Endothelial cell of umbilical vein (primary cell): ENCODE results near the gene KLHL18. TPM values are rescaled to one million over a fixed set of nuclear protein-coding genes. Genes with fewer than 3 reads are reported as not detected.
"Not testable (repeated sequence)": the region's sequence is repeated elsewhere in the genome, so short reads cannot be mapped to it uniquely, and the experiment has no call there.

Source experiments
- BruUV-seq: library from RNA; stranded (reverse); fragments of 400-500 nt; replicated peaks from 2 replicates; lab custom pipeline; 2021; lab: Mats Ljungman, UMichigan
- CTCF ChIA-PET: fragments of 300-600, 350-600 bp; sonication (Branson Sonifier 250); formaldehyde crosslinking; loops from one replicate; lab custom pipeline; 2021; ENCODE audit warnings: antibody characterized with exemption, inconsistent platforms; lab: Charles Lee
- POLR2A ChIA-PET: fragments of 300-600, 350-600 bp; sonication (Branson Sonifier 250); formaldehyde crosslinking; loops from one replicate; lab custom pipeline; 2021; ENCODE audit warnings: antibody characterized with exemption, inconsistent platforms; lab: Charles Lee
- DNase-seq: peaks from one replicate; pipeline ENCODE4 v3.0.0-alpha.2; 2011; ENCODE audit warnings: low read depth, low spot score
- FAIRE-seq: peaks from 2 replicates; lab custom pipeline; 2011; peaks lifted over from hg19 to GRCh38; lab: Jason Lieb, UNC
- H2AFZ ChIP-seq: 2 replicates; pipeline ENCODE4 v1.6.0; 2012; ENCODE audit warnings: low read depth, low read length, control low read depth, inconsistent platforms
- H3K27ac ChIP-seq: 2 replicates; pipeline ENCODE4 v1.5.1; 2011; ENCODE audit warnings: low read depth, mild to moderate bottlenecking, control low read depth, low read length, moderate library complexity; ENCODE audit not compliant: insufficient read depth
- H3K27me3 ChIP-seq, 2 experiments: 2 replicates each; pipeline versions ENCODE4 v1.6.0 to v1.6.1; 2011; ENCODE audit warnings: low read length in 2 of 2, mixed read lengths in 1 of 2; ENCODE audit not compliant: control insufficient read depth in 2 of 2, insufficient read depth in 2 of 2
- H3K36me3 ChIP-seq, 2 experiments: 2 replicates in 1 of 2; 3 replicates in 1 of 2; pipeline ENCODE4 v1.5.1; 2011; ENCODE audit warnings: low read length in 2 of 2, mild to moderate bottlenecking in 1 of 2, moderate library complexity in 1 of 2; ENCODE audit not compliant: control insufficient read depth in 2 of 2, insufficient read depth in 2 of 2; ENCODE audit errors: extremely low read depth in 1 of 2
- H3K4me1 ChIP-seq: 3 replicates; pipeline ENCODE4 v1.5.1; 2011; ENCODE audit warnings: mild to moderate bottlenecking, low read length; ENCODE audit not compliant: control insufficient read depth, insufficient read depth; ENCODE audit errors: extremely low read depth
- H3K4me2 ChIP-seq: 2 replicates; pipeline ENCODE4 v1.6.1; 2011; ENCODE audit warnings: low read length, control low read depth, mixed read lengths; ENCODE audit not compliant: insufficient read depth
- H3K4me3 ChIP-seq, 3 experiments: fragments of 200-600 bp in 1 of 3; sonication (generic), shearing (Covaris generic) in 1 of 3; replicated peaks in 1 of 3; 2 replicates each; pipeline ENCODE4 v1.5.1; 2011 to 2016; ENCODE audit warnings: control low read depth in 3 of 3, low read length in 3 of 3, mild to moderate bottlenecking in 2 of 3, inconsistent platforms in 1 of 3, low read depth in 1 of 3, moderate library complexity in 1 of 3; ENCODE audit not compliant: insufficient read depth in 1 of 3
- H3K79me2 ChIP-seq: 2 replicates; pipeline ENCODE4 v1.6.0; 2012; ENCODE audit warnings: low read length, inconsistent platforms; ENCODE audit not compliant: control insufficient read depth, insufficient read depth
- H3K9ac ChIP-seq: replicated peaks from 2 replicates; pipeline ENCODE3; 2011; ENCODE audit warnings: low read length, control low read depth; ENCODE audit not compliant: insufficient read depth; ENCODE audit errors: extremely low read depth
- H3K9me1 ChIP-seq: replicated peaks from 3 replicates; pipeline ENCODE4 v1.6.0; 2011; ENCODE audit warnings: mild to moderate bottlenecking, low read length; ENCODE audit not compliant: control insufficient read depth, insufficient read depth; ENCODE audit errors: extremely low read depth
- H3K9me3 ChIP-seq: replicated peaks from 2 replicates; pipeline ENCODE4 v1.5.1; 2012; ENCODE audit warnings: low read length, inconsistent platforms; ENCODE audit not compliant: control insufficient read depth, insufficient read depth
- H4K20me1 ChIP-seq: replicated peaks from 2 replicates; pipeline ENCODE3; 2011; ENCODE audit warnings: mild to moderate bottlenecking, low read length; ENCODE audit not compliant: control insufficient read depth, insufficient read depth; ENCODE audit errors: extremely low read depth
- EZH2 ChIP-seq: IDR thresholded peaks from 2 replicates; pipeline ENCODE4 v1.6.1; 2012; ENCODE audit warnings: borderline replicate concordance, low read depth, mild to moderate bottlenecking, moderate library complexity, low read length, inconsistent platforms; ENCODE audit not compliant: severe bottlenecking
- FOS ChIP-seq: IDR thresholded peaks from 2 replicates; pipeline ENCODE4 v1.6.1; 2011; ENCODE audit warnings: mild to moderate bottlenecking, low read length, moderate library complexity, borderline replicate concordance; ENCODE audit not compliant: insufficient read depth
- GATA2 ChIP-seq: IDR thresholded peaks from 2 replicates; pipeline ENCODE4 v1.7.0; 2011; ENCODE audit warnings: low read depth, mild to moderate bottlenecking, moderate library complexity, mixed read lengths, low read length; ENCODE audit not compliant: insufficient read length, insufficient read depth
- JUN ChIP-seq: IDR thresholded peaks from 2 replicates; pipeline ENCODE4 v1.6.1; 2011; ENCODE audit warnings: borderline replicate concordance, low read depth; ENCODE audit not compliant: insufficient read length, insufficient read depth
- MAX ChIP-seq: IDR thresholded peaks from 2 replicates; pipeline ENCODE4 v1.6.1; 2011; ENCODE audit not compliant: insufficient read depth, insufficient read length
- MYC ChIP-seq: IDR thresholded peaks from one replicate; pipeline ENCODE4 v1.6.1; 2011; ENCODE audit warnings: mild to moderate bottlenecking, low read depth, low read length
- POLR2A ChIP-seq: IDR thresholded peaks from 2 replicates; pipeline ENCODE4 v1.6.1; 2012; ENCODE audit warnings: low read depth, mild to moderate bottlenecking, control low read depth, low read length
- POLR2AphosphoS5 ChIP-seq: IDR thresholded peaks from 2 replicates; pipeline ENCODE4 v1.6.1; 2012; ENCODE audit warnings: low read depth, mild to moderate bottlenecking, control low read depth, low read length, moderate library complexity; ENCODE audit not compliant: insufficient read depth
- dilution Hi-C: fragments of 300-500 bp; cut with MboI; formaldehyde crosslinking; loops from one replicate; pipeline ENCODE4 v1.15.0; 2019; ENCODE audit warnings: low sequenced_read_pairs; ENCODE audit not compliant: extremely low pct_ligation_motif_present
- intact Hi-C: fragments of 100-400 bp; cut with micrococcal nuclease; formaldehyde crosslinking; loops from one replicate; pipeline ENCODE4 v1.10.0; 2022
- polyA plus RNA-seq, 4 experiments: library from polyadenylated mRNA; depleted of rRNA in 3 of 4; stranded (reverse) in 3 of 4; unstranded in 1 of 4; fragments of >200 nt; gene quantifications; 2 replicates each; pipeline versions ENCODE4 v1.2.1 to v1.2.3, GENCODE V29; 2011 to 2012; ENCODE audit warnings: missing spikeins in 1 of 4
- total RNA-seq: library from RNA; stranded (reverse); gene quantifications from 2 replicates; pipeline ENCODE4 v1.2.3, GENCODE V29; 2021
- TF ChIP-seq, protein P1 (sequence below), 2 donors: IDR thresholded peaks; 1 replicate in 1 of 2; 2 replicates in 1 of 2; pipeline ENCODE4 v1.5.1; 2011; ENCODE audit warnings: low read length in 2 of 2, mild to moderate bottlenecking in 2 of 2, moderate library complexity in 2 of 2, control low read depth in 1 of 2, inconsistent platforms in 1 of 2, low read depth in 1 of 2; ENCODE audit not compliant: insufficient read depth in 1 of 2; ENCODE audit errors: extremely low read depth in 1 of 2

Gene KLHL18
- total and polyA plus RNA-seq, 2 donors (not counting 3 experiments of a cell fraction or from before 2014, with no cell fraction given) = 43.4 to 58.1 TPM

- dilution Hi-C loops = no loop called here
Observed at GRCh38 chr3:47306022-47306421, 23.3 kb downstream of the KLHL18 start.

DNA sequence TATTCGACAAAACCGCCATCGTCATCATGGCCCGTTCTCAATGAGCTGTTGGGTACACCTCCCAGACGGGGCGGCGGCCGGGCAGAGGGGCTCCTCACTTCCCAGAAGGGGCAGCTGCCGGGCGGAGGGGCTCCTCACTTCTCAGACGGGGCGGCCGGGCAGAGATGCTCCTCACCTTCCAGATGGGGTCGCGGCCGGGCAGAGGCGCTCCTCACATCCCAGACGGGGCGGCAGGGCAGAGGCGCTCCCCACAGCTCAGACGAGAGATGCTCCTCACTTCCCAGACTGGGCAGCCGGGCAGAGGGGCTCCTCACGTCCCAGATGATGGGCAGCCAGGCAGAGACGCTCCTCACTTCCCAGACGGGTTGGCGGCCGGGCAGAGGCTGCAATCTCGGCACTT, 26.5 kb downstream of the KLHL18 start:
- H3K4me3 ChIP-seq, dilution Hi-C loops, H3K9me3 ChIP-seq, CTCF ChIA-PET, H4K20me1 ChIP-seq, H3K4me1 ChIP-seq, H3K27ac ChIP-seq, DNase-seq, H3K4me2 ChIP-seq, intact Hi-C loops, H3K9me1 ChIP-seq, FAIRE-seq, H2AFZ ChIP-seq, POLR2A ChIA-PET, H3K9ac ChIP-seq, H3K27me3 ChIP-seq, BruUV-seq, H3K36me3 ChIP-seq: not testable (repeated sequence)
- peaks cover 20% of the 10 kb centered on the region for H3K79me2 ChIP-seq

More at GRCh38 chr3:47306022-47306421, 23.3 kb downstream of the KLHL18 start:
- no peak overlapping the region for H3K4me3 ChIP-seq
- H3K79me2 ChIP-seq = peaks cover 24% of the 10 kb centered on the region
- FAIRE-seq (no peak), DNase-seq (no peak)
- H3K9ac ChIP-seq = no peak overlapping the region
- POLR2A ChIA-PET = no interaction called here
- no peak overlapping the region for H3K4me2 ChIP-seq
- H3K9me3 ChIP-seq = no peaks in the 10 kb centered on the region
- BruUV-seq = no TSS peak
- H4K20me1 ChIP-seq = no peaks in the 10 kb centered on the region
- H3K27ac ChIP-seq = no peak overlapping the region
- H3K36me3 ChIP-seq = peaks cover 0 to 4% of the 10 kb centered on the region in 2 experiments
- no peaks in the 10 kb centered on the region for H3K27me3 ChIP-seq
- no peak for TF ChIP-seq POLR2A
- TF ChIP-seq, protein P1, sequence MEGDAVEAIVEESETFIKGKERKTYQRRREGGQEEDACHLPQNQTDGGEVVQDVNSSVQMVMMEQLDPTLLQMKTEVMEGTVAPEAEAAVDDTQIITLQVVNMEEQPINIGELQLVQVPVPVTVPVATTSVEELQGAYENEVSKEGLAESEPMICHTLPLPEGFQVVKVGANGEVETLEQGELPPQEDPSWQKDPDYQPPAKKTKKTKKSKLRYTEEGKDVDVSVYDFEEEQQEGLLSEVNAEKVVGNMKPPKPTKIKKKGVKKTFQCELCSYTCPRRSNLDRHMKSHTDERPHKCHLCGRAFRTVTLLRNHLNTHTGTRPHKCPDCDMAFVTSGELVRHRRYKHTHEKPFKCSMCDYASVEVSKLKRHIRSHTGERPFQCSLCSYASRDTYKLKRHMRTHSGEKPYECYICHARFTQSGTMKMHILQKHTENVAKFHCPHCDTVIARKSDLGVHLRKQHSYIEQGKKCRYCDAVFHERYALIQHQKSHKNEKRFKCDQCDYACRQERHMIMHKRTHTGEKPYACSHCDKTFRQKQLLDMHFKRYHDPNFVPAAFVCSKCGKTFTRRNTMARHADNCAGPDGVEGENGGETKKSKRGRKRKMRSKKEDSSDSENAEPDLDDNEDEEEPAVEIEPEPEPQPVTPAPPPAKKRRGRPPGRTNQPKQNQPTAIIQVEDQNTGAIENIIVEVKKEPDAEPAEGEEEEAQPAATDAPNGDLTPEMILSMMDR (IDR thresholded peaks at IDR 0.05; ENCODE audit: extremely low read depth in 1 of 2, insufficient read depth in 1 of 2, low read depth in 1 of 2, low read length in 2 of 2) = no peak
- TF ChIP-seq EZH2 = no peak
- no peak for TF ChIP-seq GATA2
- no peak for TF ChIP-seq FOS
- TF ChIP-seq JUN = no peak
- TF ChIP-seq MAX = no peak
- no peak for TF ChIP-seq MYC
- no peak for TF ChIP-seq POLR2AphosphoS5
- H3K4me1 ChIP-seq = no peaks in the 10 kb centered on the region
- no peaks in the 10 kb centered on the region for H3K9me1 ChIP-seq
- CTCF ChIA-PET = interaction anchor here (0.9 kb wide), 1 partner anchor 14 kb away, joined by 4 read pairs; no protein-coding TSS in a partner anchor
- intact Hi-C loops = no loop called here
- H2AFZ ChIP-seq = no peak overlapping the region
